ENCODE measurements around the gene SMCO1. TPM values are rescaled to one million over a fixed set of nuclear protein-coding genes. Genes with fewer than 3 reads are reported as not detected.

The SMCO1 gene
- total and polyA plus RNA-seq, 2 of the 4 experiments (the other 2 are of a cell fraction), result not detected

GRCh38 chr3:196514350-196514716, 813 bp downstream of the SMCO1 start:
- H3K9ac ChIP-seq (ENCODE audit: low read depth, low read length), result no peak overlapping the region
- POLR2A ChIA-PET (ENCODE audit: unreplicated experiment), result no interaction called here
- in situ Hi-C loops (cut with MboI; ENCODE audit: low sequenced_read_pairs), result loop anchor here (10.0 kb wide), 1 partner anchor 440 kb away; no protein-coding TSS in a partner anchor

More at GRCh38 chr3:196514350-196514716, 813 bp downstream of the SMCO1 start:
- intact Hi-C loops (cut with micrococcal nuclease), result no loop called here
- no peaks in the 10 kb centered on the region for H3K79me1 ChIP-seq (ENCODE audit: low read depth in 1 of 2, low read length in 2 of 2)
- H3K9me3 ChIP-seq (ENCODE audit: control insufficient read depth, insufficient read depth, low read length), result peaks cover 13% of the 10 kb centered on the region
- no peaks in the 10 kb centered on the region for H3K36me3 ChIP-seq (ENCODE audit: control insufficient read depth, insufficient read depth, low read length)
- ATAC-seq (ENCODE audit: low read depth) (no peak), DNase-seq (no peak)
- dilution Hi-C loops (cut with HindIII; ENCODE audit: low sequenced_read_pairs, unreplicated experiment), result no loop called here
- no peak overlapping the region for H3K4ac ChIP-seq (ENCODE audit: low read depth, low read length)
- H3K27me3 ChIP-seq (ENCODE audit: control insufficient read depth, insufficient read depth, low read length), result no peaks in the 10 kb centered on the region
- H3K9me1 ChIP-seq (ENCODE audit: insufficient read depth, low read length), result no peaks in the 10 kb centered on the region; the same call in 1 of the 2 replicates
- no peak overlapping the region for H3K23ac ChIP-seq (ENCODE audit: low read depth, low read length)
- no peaks in the 10 kb centered on the region; the same call in 1 of the 2 replicates for H3K4me1 ChIP-seq (ENCODE audit: control insufficient read depth, insufficient read depth, low read length)
- no peak overlapping the region for H3K18ac ChIP-seq (ENCODE audit: low read depth, low read length)
- H4K91ac ChIP-seq (ENCODE audit: insufficient read depth, low read depth, low read length), result no peak overlapping the region
- no TSS peak for BruUV-seq (replicated peaks)
- TF ChIP-seq CTCF (conservative IDR thresholded peaks at IDR 0.05; ENCODE audit: low read depth, low read length), result no peak
- H2AK5ac ChIP-seq (ENCODE audit: low read depth, low read length), result no peak overlapping the region
- H4K8ac ChIP-seq (ENCODE audit: low read depth in 2 of 2, low read length in 2 of 2), result no peak overlapping the region
- H3K14ac ChIP-seq (replicated peaks; ENCODE audit: low read depth, low read length), result 0 out of 2 replicates have a peak overlapping the region, but pooled peaks have one; percentile 12
- H2BK20ac ChIP-seq (ENCODE audit: low read depth, low read length), result no peak overlapping the region
- H2BK5ac ChIP-seq (ENCODE audit: low read depth, low read length, poor library complexity, severe bottlenecking), result no peak overlapping the region
- H3K4me3 ChIP-seq (ENCODE audit: insufficient read depth, low read depth, low read length), result no peak overlapping the region
- no peak overlapping the region for H2AK9ac ChIP-seq (replicated peaks; ENCODE audit: low read depth, low read length, poor library complexity)
- CTCF ChIA-PET, result interaction anchor here (0.6 kb wide), 1 partner anchor 230 kb away, joined by 6 read pairs; no protein-coding TSS in a partner anchor
- H3K4me2 ChIP-seq (ENCODE audit: low read depth, low read length), result no peak overlapping the region
- no CpG with 5 or more reads among the region's 1 CpG for WGBS, 2 experiments (ENCODE audit: extremely low coverage in 2 of 2, insufficient read length in 1 of 2)
- H4K5ac ChIP-seq (ENCODE audit: low read depth, low read length), result no peak overlapping the region
- H3K27ac ChIP-seq (ENCODE audit: insufficient read depth, low read length), result no peak overlapping the region
- no peaks in the 10 kb centered on the region for H4K20me1 ChIP-seq (ENCODE audit: insufficient read depth, low read length)
- H3K56ac ChIP-seq (ENCODE audit: extremely low read depth, insufficient read depth, low read length), result no peak overlapping the region
- 0 out of 2 replicates have a peak overlapping the region, but pooled peaks have one; percentile 3 for H2BK120ac ChIP-seq (ENCODE audit: low read depth, low read length)
- no peak overlapping the region for H2BK15ac ChIP-seq (ENCODE audit: low read depth, low read length)
- H2AFZ ChIP-seq (replicated peaks; ENCODE audit: low read length, poor library complexity), result no peak overlapping the region
